Central memory CD8-positive, alpha-beta T cell (primary cell): ENCODE data around the gene CYRIA.

Experiments used
- ATAC-seq: fragments of 150-1000 bp; cut with Tn5 transposase; replicated peaks from 2 replicates; pipeline ENCODE4 v1.10.0; 2022; ENCODE audit warnings: mild to moderate bottlenecking, moderate FRiP score, moderate number of reproducible peaks; ENCODE audit not compliant: poor library complexity, severe bottlenecking; ENCODE audit errors: extremely low read depth
- DNase-seq, 2 donors: peaks; one replicate each; pipeline ENCODE4 v3.0.0; 2021; ENCODE audit warnings: low spot score in 2 of 2
- H3K27ac Mint-ChIP-seq: one replicate; pipeline ENCODE4 v1.8.0; 2022; ENCODE audit warnings: low read depth, mild to moderate bottlenecking, moderate library complexity, mixed read lengths
- H3K27me3 Mint-ChIP-seq: one replicate; pipeline ENCODE4 v1.8.0; 2022; ENCODE audit warnings: mixed read lengths
- H3K36me3 Mint-ChIP-seq: one replicate; pipeline ENCODE4 v1.8.0; 2022; ENCODE audit warnings: mild to moderate bottlenecking, moderate library complexity, mixed read lengths; ENCODE audit not compliant: insufficient read depth
- H3K4me1 Mint-ChIP-seq: one replicate; pipeline ENCODE4 v1.8.0; 2022; ENCODE audit warnings: mixed read lengths
- H3K4me3 Mint-ChIP-seq: one replicate; pipeline ENCODE4 v1.8.0; 2022; ENCODE audit warnings: mild to moderate bottlenecking, moderate library complexity, mixed read lengths
- H3K9me3 Mint-ChIP-seq: one replicate; pipeline ENCODE4 v1.8.0; 2022; ENCODE audit warnings: mixed read lengths

Gene CYRIA

GRCh38 chr2:16665748-16666448 lies at the start of gene CYRIA:
Gene CYRIA, minus strand, starts transcription at chr2:16665834. Its CDS starts 77,715 bp downstream, at chr2:16588119.
- peak within 1 kb of the TSS; percentile 92 for H3K27ac Mint-ChIP-seq

GRCh38 chr2:16713011-16713423 lies 47.4 kb upstream of the CYRIA start:
- H3K27me3 Mint-ChIP-seq = no peaks in the 10 kb centered on the region
- no peak for ATAC-seq
- no peak overlapping the region for H3K4me3 Mint-ChIP-seq
- DNase-seq = no peak
- H3K4me1 Mint-ChIP-seq = no peaks in the 10 kb centered on the region
- no peaks in the 10 kb centered on the region for H3K9me3 Mint-ChIP-seq
- H3K27ac Mint-ChIP-seq = no peak overlapping the region
- H3K36me3 Mint-ChIP-seq = no peaks in the 10 kb centered on the region

More at GRCh38 chr2:16665748-16666448, at the start of gene CYRIA:
- ATAC-seq = peak; percentile 75
- Mint-ChIP-seq H3K27me3 (peaks cover 50% of the 10 kb centered on the region), H3K4me3 (peak within 1 kb of the TSS; percentile 82), H3K9me3 (no peaks in the 10 kb centered on the region), H3K4me1 (peaks cover 38% of the 10 kb centered on the region), H3K36me3 (peaks cover 7% of the 10 kb centered on the region)
- DNase-seq = no peak

DNA sequence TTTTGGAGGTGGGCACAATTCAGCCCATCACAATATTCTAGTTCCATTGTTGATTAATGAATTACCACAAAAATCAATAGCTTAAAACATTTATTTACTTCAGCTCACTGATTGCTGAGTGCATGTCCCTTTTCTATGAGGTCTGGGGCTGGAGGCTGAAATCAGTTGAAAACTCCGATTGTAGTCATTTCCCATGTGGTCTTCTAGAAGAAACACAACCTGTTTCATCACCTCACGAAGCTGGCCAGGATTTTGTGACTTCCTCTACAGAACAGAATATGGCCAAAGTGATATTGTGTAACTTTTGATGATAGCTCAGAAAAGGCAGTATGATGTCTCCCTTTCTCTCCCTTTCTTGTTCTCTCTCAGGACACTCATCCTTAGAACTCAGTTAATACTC lies 44.1 kb upstream of the CYRIA start:
- H3K36me3 Mint-ChIP-seq = no peaks in the 10 kb centered on the region
- no peaks in the 10 kb centered on the region for H3K9me3 Mint-ChIP-seq
- H3K4me1 Mint-ChIP-seq = no peaks in the 10 kb centered on the region
- DNase-seq = no peak
- no peak overlapping the region for H3K4me3 Mint-ChIP-seq
- peaks cover 11% of the 10 kb centered on the region for H3K27me3 Mint-ChIP-seq
- H3K27ac Mint-ChIP-seq = no peak overlapping the region
- no peak for ATAC-seq

GRCh38 chr2:16708173-16708572 lies 42.5 kb upstream of the CYRIA start:
- no peak for ATAC-seq
- Mint-ChIP-seq H3K36me3 (no peaks in the 10 kb centered on the region), H3K27me3 (peaks cover 11% of the 10 kb centered on the region), H3K27ac (no peak overlapping the region), H3K4me1 (no peaks in the 10 kb centered on the region), H3K4me3 (no peak overlapping the region), H3K9me3 (no peaks in the 10 kb centered on the region)
- DNase-seq = no peak

DNA sequence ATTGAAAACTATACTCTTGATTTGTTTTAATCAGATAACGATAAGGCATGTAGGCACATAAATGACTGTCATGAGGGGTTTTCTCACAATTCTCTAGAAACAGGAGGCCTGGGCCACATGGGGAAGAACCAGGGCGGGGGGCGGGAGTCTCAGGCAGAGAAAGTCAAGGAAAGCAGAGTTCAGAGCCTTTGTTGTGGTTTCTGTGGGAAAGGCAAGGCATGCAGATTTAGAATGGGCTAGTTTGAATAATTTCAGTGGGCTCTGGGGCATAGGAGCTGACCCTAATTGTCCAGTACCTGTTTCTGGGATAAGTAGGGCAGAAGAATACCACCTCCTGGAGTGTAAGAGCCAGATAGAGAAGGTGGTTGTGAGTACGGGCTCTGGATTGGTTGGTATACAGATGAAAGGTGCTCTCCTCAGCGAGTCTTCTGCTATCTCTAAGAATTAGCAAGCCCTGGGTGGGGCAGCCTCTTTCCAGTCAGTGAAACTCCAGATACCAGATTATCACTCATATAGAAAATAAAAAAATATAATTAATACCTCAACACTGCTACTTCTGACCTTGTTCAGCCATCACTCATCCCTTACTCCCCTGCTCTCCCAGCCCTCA lies 41.5 kb upstream of the CYRIA start:
- Mint-ChIP-seq H3K36me3 (no peaks in the 10 kb centered on the region), H3K27me3 (peaks cover 11% of the 10 kb centered on the region), H3K4me1 (no peaks in the 10 kb centered on the region), H3K4me3 (no peak overlapping the region), H3K27ac (no peak overlapping the region), H3K9me3 (no peaks in the 10 kb centered on the region)
- no peak for DNase-seq
- no peak for ATAC-seq

DNA sequence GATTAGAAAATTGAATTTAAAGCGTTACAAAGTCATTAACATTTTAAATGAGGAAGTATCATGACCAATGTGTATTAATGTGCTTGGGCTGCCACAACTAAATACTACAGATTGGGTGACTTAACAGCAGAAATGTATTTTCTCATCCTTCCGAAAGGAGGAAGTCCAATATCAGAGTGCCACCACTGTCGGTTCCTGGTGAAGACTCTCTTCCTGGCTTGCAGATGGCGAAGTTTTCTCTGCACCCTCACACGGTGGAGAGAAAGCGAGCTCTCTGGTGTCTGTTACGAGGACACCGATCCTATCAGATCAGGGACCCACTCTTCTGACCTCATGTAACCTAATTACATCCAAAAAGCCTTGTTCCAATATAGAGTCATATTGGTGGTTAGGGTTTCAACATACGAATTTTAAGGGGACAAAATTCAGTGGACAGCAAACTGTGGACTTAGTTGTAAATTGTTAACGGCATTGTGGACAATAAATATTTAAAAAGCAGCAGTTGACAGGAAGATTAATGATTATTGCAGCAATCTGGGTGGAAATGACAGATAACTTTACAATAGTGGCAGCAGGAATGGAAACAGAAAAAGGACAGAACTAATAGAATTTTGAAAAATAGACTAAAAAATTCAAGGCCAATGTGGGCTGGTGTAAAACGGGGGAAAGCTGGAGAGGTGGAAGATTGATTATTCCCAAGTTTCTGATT lies 35.1 kb upstream of the CYRIA start:
- Mint-ChIP-seq H3K27me3 (peaks cover 23% of the 10 kb centered on the region), H3K9me3 (peaks cover 21% of the 10 kb centered on the region), H3K27ac (no peak overlapping the region), H3K36me3 (no peaks in the 10 kb centered on the region), H3K4me1 (no peaks in the 10 kb centered on the region), H3K4me3 (no peak overlapping the region)
- ATAC-seq (no peak), DNase-seq (no peak)

DNA sequence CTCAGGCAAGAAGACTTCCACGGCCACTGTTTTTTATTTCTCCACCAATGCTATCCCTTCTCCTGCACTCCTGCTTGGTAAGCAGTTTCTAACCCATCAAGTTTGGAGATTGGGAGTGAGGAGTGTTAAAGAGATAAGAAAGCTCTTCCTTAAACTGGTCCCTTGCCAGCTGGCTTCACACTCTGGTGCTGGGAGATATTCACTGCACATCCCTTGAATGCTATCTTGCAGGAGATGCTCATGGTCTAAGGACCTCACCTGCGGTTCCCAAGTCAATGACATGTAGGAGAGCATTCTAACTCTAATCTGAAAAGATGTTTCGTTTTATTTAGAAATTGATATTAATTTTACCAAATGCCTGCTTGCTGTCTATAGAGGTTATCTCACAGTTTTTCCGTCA lies 28.2 kb upstream of the CYRIA start:
- no peak overlapping the region for H3K27ac Mint-ChIP-seq
- peaks cover 16% of the 10 kb centered on the region for H3K9me3 Mint-ChIP-seq
- H3K27me3 Mint-ChIP-seq = no peaks in the 10 kb centered on the region
- ATAC-seq (no peak), DNase-seq (no peak)
- H3K4me1 Mint-ChIP-seq = no peaks in the 10 kb centered on the region
- H3K4me3 Mint-ChIP-seq = no peak overlapping the region
- no peaks in the 10 kb centered on the region for H3K36me3 Mint-ChIP-seq

- no peaks in the 10 kb centered on the region for H3K27me3 Mint-ChIP-seq
- no peaks in the 10 kb centered on the region for H3K4me1 Mint-ChIP-seq
- no peak overlapping the region for H3K27ac Mint-ChIP-seq
- ATAC-seq (no peak), DNase-seq (no peak)
- no peaks in the 10 kb centered on the region for H3K36me3 Mint-ChIP-seq
- no peak overlapping the region for H3K4me3 Mint-ChIP-seq
- H3K9me3 Mint-ChIP-seq = peaks cover 4% of the 10 kb centered on the region
Measured at GRCh38 chr2:16691261-16691660, 25.6 kb upstream of the CYRIA start.

DNA sequence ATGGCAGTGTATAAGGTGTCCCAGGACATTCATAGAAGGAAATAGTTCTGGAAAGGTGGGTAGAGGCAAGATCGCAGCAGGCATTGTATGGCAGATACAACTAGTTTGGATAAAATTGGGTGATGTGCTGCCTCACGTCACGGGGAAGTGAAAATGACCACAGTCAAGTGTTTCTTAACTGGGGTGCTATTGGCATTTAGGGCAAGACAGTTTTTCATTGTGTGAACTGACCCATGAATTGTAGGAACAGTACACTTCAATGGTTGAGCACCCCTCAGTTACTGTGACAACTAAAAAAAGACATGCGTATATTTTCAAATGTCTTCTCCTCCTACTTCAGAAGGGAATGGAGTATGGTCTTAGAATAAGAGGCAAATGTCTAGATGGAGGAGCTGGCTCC lies 22.3 kb upstream of the CYRIA start:
- no peaks in the 10 kb centered on the region for H3K36me3 Mint-ChIP-seq
- no peak overlapping the region for H3K27ac Mint-ChIP-seq
- no peaks in the 10 kb centered on the region for H3K4me1 Mint-ChIP-seq
- peaks cover 8% of the 10 kb centered on the region for H3K27me3 Mint-ChIP-seq
- no peak overlapping the region for H3K4me3 Mint-ChIP-seq
- DNase-seq (no peak), ATAC-seq (no peak)
- no peaks in the 10 kb centered on the region for H3K9me3 Mint-ChIP-seq

DNA sequence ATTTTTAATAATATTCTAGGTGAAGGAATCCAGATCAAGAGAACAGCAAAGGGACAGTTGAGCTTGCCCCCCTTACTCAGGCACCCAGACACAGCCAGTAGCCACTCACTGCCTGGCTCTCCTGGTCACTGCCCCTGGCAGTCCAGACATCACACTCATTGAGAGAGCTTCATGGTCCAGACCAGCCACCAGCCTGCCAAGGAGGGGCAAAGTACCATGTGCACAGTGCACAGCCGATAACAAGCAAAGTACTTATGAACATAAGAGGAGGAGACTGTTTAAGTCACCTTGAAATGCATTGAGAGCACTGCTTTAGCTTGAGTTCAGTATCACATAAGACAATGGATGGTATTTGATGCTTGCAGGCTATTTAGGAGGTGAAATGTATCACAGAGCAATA lies 21.6 kb upstream of the CYRIA start:
- no peaks in the 10 kb centered on the region for H3K4me1 Mint-ChIP-seq
- H3K4me3 Mint-ChIP-seq = no peak overlapping the region
- no peak for DNase-seq
- H3K9me3 Mint-ChIP-seq = no peaks in the 10 kb centered on the region
- no peak overlapping the region for H3K27ac Mint-ChIP-seq
- ATAC-seq = no peak
- H3K36me3 Mint-ChIP-seq = no peaks in the 10 kb centered on the region
- H3K27me3 Mint-ChIP-seq = peaks cover 8% of the 10 kb centered on the region

DNA sequence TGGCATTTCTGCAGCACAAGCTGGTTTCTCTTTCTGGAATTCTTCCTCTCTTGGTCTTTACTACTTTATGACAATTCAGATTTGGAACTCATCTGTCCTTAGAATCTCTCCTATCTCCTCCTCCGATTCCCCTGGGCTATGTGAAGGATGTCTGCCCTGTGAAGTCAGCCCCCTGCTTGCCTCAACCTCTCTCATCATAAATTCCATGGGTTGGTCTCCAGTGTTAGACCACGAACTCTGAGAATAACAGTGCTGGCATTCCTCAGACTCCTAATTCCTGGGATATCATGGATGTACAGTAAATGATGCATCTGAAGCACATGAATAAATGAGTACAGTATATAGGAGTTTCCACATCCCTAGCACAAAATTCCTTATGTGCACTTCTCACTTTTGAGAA lies 21.0 kb upstream of the CYRIA start:
- no peak for DNase-seq
- H3K27ac Mint-ChIP-seq = no peak overlapping the region

DNA sequence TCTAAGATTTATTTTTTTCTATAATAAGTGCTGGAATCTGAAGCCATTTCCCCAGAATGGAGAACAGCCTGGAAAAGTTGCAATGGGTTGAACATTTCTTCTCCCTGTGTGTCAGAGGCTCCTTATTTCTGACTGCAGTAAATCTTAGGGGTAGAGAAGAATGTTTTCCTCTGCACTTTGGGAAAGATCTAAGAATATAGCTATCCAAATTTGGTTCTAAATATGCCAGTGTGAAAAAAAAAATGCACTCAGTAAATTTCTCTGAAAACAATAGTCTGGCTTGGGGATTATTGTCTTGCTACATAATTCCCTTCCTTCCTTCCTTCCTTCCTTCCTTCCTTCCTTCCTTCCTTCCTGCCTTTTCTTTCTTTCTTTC lies 19.7 kb upstream of the CYRIA start:
- Mint-ChIP-seq H3K27ac (no peak overlapping the region), H3K36me3 (no peaks in the 10 kb centered on the region), H3K27me3 (peaks cover 8% of the 10 kb centered on the region), H3K9me3 (no peaks in the 10 kb centered on the region), H3K4me3 (no peak overlapping the region), H3K4me1 (no peaks in the 10 kb centered on the region)
- DNase-seq (no peak), ATAC-seq (no peak)

More for the DNA sequence above, 21.0 kb upstream of the CYRIA start:
- no peak for ATAC-seq
- peaks cover 8% of the 10 kb centered on the region for H3K27me3 Mint-ChIP-seq
- no peaks in the 10 kb centered on the region for H3K4me1 Mint-ChIP-seq
- H3K4me3 Mint-ChIP-seq = no peak overlapping the region
- no peaks in the 10 kb centered on the region for H3K36me3 Mint-ChIP-seq
- H3K9me3 Mint-ChIP-seq = no peaks in the 10 kb centered on the region
